Tibial nerve (tissue), 3 donors: ENCODE measurements around the gene MSI2.

Source experiments
- POLR2A ChIP-seq, 2 donors: fragments of 450-650 bp; IDR thresholded peaks; one replicate each; pipeline ENCODE4 v1.6.1; 2017; ENCODE audit warnings: antibody characterized with exemption in 2 of 2, mild to moderate bottlenecking in 2 of 2, moderate library complexity in 2 of 2
- TF ChIP-seq, protein P1 (sequence below), 5 experiments: fragments of 200-600 bp in 3 of 5; fragments of 450-650 bp in 2 of 5; sonication (generic) in 3 of 5; IDR thresholded peaks; one replicate each; pipeline ENCODE4 v1.5.1; 2016 to 2019; ENCODE audit warnings: antibody characterized with exemption in 5 of 5, mild to moderate bottlenecking in 3 of 5, moderate library complexity in 2 of 5

- TF ChIP-seq, protein P1, sequence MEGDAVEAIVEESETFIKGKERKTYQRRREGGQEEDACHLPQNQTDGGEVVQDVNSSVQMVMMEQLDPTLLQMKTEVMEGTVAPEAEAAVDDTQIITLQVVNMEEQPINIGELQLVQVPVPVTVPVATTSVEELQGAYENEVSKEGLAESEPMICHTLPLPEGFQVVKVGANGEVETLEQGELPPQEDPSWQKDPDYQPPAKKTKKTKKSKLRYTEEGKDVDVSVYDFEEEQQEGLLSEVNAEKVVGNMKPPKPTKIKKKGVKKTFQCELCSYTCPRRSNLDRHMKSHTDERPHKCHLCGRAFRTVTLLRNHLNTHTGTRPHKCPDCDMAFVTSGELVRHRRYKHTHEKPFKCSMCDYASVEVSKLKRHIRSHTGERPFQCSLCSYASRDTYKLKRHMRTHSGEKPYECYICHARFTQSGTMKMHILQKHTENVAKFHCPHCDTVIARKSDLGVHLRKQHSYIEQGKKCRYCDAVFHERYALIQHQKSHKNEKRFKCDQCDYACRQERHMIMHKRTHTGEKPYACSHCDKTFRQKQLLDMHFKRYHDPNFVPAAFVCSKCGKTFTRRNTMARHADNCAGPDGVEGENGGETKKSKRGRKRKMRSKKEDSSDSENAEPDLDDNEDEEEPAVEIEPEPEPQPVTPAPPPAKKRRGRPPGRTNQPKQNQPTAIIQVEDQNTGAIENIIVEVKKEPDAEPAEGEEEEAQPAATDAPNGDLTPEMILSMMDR (IDR thresholded peaks at IDR 0.05), result no peak
- TF ChIP-seq POLR2A (IDR thresholded peaks at IDR 0.05), result no peak
Observed at GRCh38 chr17:57501016-57501415, 244.7 kb downstream of the MSI2 start.
